Naive B cell (primary cell): ENCODE results near the gene RNF214. TPM values are rescaled to one million over a fixed set of nuclear protein-coding genes. Genes with fewer than 3 reads are reported as not detected.
A peak's percentile ranks its signal among the peaks of the same experiment; 100 is the strongest.

Experiments used
- ATAC-seq, 2 donors: fragments of 150-1000 bp; cut with Tn5 transposase; 2 replicates each; pipeline ENCODE4 v1.10.0; 2021; ENCODE audit warnings: low read depth in 2 of 2, mild to moderate bottlenecking in 2 of 2, moderate library complexity in 2 of 2
- DNase-seq: peaks from one replicate; pipeline ENCODE4 v3.0.0; 2022
- H3K27ac Mint-ChIP-seq, 6 donors: one replicate each; pipeline ENCODE4 v1.8.0; 2020 to 2022; ENCODE audit warnings: mild to moderate bottlenecking in 6 of 6, mixed read lengths in 6 of 6, moderate library complexity in 5 of 6, inconsistent platforms in 2 of 6
- H3K27me3 Mint-ChIP-seq, 3 donors: one replicate each; pipeline ENCODE4 v1.8.0; 2021 to 2022; ENCODE audit warnings: mixed read lengths in 3 of 3, mild to moderate bottlenecking in 1 of 3
- H3K36me3 Mint-ChIP-seq, 2 donors: one replicate each; pipeline ENCODE4 v1.8.0; 2020 to 2022; ENCODE audit warnings: mixed read lengths in 2 of 2, inconsistent platforms in 1 of 2, mild to moderate bottlenecking in 1 of 2
- H3K4me1 Mint-ChIP-seq, 3 donors: one replicate each; pipeline ENCODE4 v1.8.0; 2020 to 2022; ENCODE audit warnings: mixed read lengths in 3 of 3, inconsistent platforms in 1 of 3, mild to moderate bottlenecking in 1 of 3, moderate library complexity in 1 of 3
- H3K4me3 Mint-ChIP-seq, 8 donors: one replicate each; pipeline ENCODE4 v1.8.0; 2020 to 2022; ENCODE audit warnings: mild to moderate bottlenecking in 8 of 8, mixed read lengths in 8 of 8, moderate library complexity in 8 of 8, inconsistent platforms in 2 of 8
- H3K9me3 Mint-ChIP-seq, 7 donors: one replicate each; pipeline ENCODE4 v1.8.0; 2020 to 2022; ENCODE audit warnings: mixed read lengths in 7 of 7, mild to moderate bottlenecking in 5 of 7, inconsistent platforms in 2 of 7, moderate library complexity in 1 of 7
- polyA plus RNA-seq, 6 donors: library from polyadenylated mRNA; unstranded; fragments of 300-500 nt; fragmentation: Illumina TruSeq; gene quantifications; one replicate each; pipeline ENCODE4 v1.2.3, GENCODE V29; 2021; ENCODE audit warnings: low read depth in 6 of 6

RNF214 gene
- polyA plus RNA-seq, 6 donors from 2014 or later = 1.4 to 15.5 (median 13.4) TPM

DNA sequence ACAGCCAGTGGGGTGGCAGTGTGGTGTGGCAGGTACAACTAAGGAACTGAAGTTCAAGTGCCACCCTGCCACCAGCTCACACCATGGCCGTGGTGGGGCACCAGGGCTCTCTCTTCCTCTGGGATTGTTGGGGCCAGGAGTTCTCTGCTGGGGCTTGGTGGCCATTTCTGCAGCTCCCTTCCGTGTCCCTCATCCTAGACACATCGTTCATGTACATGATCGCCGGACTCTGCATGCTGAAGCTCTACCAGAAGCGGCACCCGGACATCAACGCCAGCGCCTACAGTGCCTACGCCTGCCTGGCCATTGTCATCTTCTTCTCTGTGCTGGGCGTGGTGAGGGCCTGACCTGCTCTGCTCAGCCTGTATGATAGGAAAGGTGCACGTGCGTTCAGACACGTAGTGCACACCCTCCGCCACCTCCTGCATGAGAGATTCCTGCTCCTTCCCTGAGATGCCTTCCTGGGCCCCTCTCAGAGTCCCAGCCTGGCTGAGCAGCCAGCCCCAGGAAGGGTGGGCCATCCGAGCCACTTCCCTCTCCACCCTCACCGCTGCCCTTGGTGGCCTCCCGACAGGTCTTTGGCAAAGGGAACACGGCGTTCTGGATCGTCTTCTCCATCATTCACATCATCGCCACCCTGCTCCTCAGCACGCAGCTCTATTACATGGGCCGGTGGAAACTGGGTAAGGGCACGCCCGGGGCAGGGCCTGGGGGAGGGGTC is 40.6 kb upstream of the RNF214 start:
- H3K4me3 Mint-ChIP-seq = peak overlapping the region in 1 of 8 donors; percentile 56
- peaks cover 42 to 70% (median 62%) of the 10 kb centered on the region in 3 donors for H3K4me1 Mint-ChIP-seq
- H3K36me3 Mint-ChIP-seq = peaks cover 14% of the 10 kb centered on the region in 2 donors
- ATAC-seq = no peak
- no peak for DNase-seq
- no peaks in the 10 kb centered on the region for H3K9me3 Mint-ChIP-seq
- H3K27ac Mint-ChIP-seq = peak overlapping the region in 3 of 6 donors; percentile 67 to 94 (median 87)
- no peaks in the 10 kb centered on the region for H3K27me3 Mint-ChIP-seq

DNA sequence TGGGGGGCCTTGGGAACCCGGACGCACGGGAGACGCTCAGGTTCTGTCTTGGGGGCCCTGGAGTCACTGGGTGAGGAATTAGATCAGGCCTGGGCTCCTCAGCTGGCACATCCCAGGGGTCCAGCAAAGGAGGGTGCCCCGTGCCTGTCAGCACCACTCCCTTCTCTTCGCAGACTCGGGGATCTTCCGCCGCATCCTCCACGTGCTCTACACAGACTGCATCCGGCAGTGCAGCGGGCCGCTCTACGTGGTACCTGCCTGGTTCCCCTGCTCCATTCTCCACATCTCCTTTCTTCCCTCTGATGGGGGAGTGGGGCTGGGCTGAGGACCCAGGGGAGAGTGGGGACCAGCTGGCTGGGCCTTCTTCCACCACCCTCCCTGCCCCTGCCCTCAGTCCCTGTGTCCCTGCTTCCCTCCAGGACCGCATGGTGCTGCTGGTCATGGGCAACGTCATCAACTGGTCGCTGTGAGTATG is 40.0 kb upstream of the RNF214 start:
- peak overlapping the region in 1 of 8 donors; percentile 42 for H3K4me3 Mint-ChIP-seq
- no peak for DNase-seq
- no peaks in the 10 kb centered on the region for H3K27me3 Mint-ChIP-seq
- peaks cover 37 to 67% (median 61%) of the 10 kb centered on the region in 3 donors for H3K4me1 Mint-ChIP-seq
- H3K36me3 Mint-ChIP-seq = peaks cover 13 to 16% of the 10 kb centered on the region in 2 donors
- H3K9me3 Mint-ChIP-seq = no peaks in the 10 kb centered on the region
- no peak for ATAC-seq
- H3K27ac Mint-ChIP-seq = peak overlapping the region in 3 of 6 donors; percentile 79 to 94 (median 87)

DNA sequence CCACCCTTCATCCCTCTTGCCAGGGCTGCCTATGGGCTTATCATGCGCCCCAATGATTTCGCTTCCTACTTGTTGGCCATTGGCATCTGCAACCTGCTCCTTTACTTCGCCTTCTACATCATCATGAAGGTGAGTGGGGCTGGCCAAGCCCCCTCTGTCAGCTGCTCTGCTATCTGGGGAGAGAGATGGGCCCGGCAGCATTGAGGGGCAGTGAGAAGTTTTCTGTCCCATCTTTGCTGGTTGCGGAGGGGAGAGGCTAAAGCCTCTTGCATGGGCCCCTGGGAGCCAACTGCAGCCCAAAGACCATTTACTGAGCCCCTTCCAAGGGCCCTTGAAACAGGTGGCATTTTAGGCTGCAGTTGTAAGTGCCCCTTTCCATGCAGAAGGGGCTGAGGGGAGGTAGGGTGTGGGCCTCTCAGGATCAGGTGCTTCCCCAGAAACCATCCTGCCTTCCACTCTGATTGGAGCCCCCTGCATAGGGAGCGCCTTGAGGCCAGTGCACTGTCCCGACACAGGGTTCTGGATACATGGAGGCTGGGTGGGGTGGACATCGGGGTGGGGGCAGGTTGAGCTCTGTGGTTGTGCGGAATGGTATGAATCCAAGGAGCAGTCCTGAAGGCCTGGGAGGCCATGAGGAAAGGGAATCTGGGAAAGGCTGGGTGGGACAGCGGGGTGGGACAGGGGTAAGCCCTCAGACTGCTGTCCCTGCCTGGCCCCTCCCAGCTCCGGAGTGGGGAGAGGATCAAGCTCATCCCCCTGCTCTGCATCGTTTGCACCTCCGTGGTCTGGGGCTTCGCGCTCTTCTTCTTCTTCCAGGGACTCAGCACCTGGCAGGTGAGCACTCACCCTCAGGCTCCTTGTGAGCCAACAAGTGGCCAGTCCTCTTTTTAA is 39.1 kb upstream of the RNF214 start:
- ATAC-seq (no peak), DNase-seq (no peak)
- Mint-ChIP-seq H3K36me3 (peaks cover 9 to 20% of the 10 kb centered on the region in 2 donors), H3K27ac (peak overlapping the region; percentile 38 to 95 (median 84)), H3K27me3 (no peaks in the 10 kb centered on the region), H3K4me3 (peak overlapping the region in 3 of 8 donors; percentile 25 to 52 (median 45)), H3K9me3 (no peaks in the 10 kb centered on the region), H3K4me1 (peaks cover 39 to 67% (median 61%) of the 10 kb centered on the region in 3 donors)

DNA sequence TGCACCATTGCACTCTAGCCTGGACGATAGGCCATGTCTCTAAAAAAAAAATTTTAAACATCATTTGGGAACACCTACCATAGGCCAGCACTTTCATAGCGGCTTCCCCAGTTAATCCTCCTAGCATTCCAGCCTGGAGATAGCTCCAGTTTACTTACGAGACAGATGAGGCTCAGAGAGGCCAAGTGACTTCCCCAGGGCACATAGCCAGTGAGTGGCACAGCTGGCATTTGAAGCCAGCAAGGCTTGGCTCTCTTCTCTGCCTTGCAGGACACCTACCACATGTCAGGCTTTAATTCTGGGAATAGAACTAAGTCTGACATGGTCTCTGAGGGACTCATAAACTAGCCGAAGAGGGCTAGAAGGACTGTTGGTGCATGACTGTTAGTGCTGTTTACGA is 38.2 kb upstream of the RNF214 start:
- ATAC-seq (no peak), DNase-seq (no peak)
- H3K9me3 Mint-ChIP-seq = no peaks in the 10 kb centered on the region
- H3K27me3 Mint-ChIP-seq = no peaks in the 10 kb centered on the region
- H3K27ac Mint-ChIP-seq = peak overlapping the region in 3 of 6 donors; percentile 49 to 66 (median 56)
- H3K4me1 Mint-ChIP-seq = peaks cover 33 to 62% (median 57%) of the 10 kb centered on the region in 3 donors
- no peak overlapping the region for H3K4me3 Mint-ChIP-seq
- H3K36me3 Mint-ChIP-seq = peaks cover 9 to 18% of the 10 kb centered on the region in 2 donors

DNA sequence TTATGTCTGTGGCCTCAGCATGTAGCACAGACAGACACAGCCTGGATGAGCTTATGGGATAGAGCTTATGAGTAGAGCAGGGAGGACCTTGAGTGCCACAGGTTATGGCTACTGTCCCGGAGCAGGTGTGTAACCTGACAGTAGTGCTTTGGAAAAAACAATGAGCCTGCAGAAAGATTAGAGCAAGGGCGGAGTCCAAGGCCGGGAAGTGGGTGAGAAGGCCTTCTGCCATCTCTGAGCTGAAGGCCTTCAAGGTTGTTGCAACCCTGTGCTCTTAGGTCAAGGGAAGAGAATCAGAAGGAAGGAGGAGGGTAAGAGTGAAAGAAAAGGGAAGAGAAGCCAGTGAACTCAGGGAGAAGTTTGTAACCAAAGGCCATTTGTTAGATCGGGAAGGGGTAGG is 37.2 kb upstream of the RNF214 start:
- Mint-ChIP-seq H3K4me3 (no peak overlapping the region), H3K27ac (peak overlapping the region in 5 of 6 donors; percentile 51 to 91 (median 89)), H3K36me3 (peaks cover 9 to 16% of the 10 kb centered on the region in 2 donors), H3K4me1 (peaks cover 26 to 52% (median 48%) of the 10 kb centered on the region in 3 donors), H3K27me3 (no peaks in the 10 kb centered on the region), H3K9me3 (no peaks in the 10 kb centered on the region)
- ATAC-seq (no peak), DNase-seq (no peak)

DNA sequence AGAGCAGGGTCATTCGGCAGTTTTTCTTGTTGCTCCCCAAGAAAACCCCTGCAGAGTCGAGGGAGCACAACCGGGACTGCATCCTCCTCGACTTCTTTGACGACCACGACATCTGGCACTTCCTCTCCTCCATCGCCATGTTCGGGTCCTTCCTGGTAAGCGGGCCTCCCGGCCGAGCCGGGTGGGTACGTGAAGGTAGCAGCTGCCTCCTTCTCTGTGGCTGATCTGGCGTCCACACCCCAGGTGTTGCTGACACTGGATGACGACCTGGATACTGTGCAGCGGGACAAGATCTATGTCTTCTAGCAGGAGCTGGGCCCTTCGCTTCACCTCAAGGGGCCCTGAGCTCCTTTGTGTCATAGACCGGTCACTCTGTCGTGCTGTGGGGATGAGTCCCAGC is 36.7 kb upstream of the RNF214 start:
- Mint-ChIP-seq H3K4me3 (no peak overlapping the region), H3K9me3 (no peaks in the 10 kb centered on the region), H3K27ac (peak overlapping the region in 4 of 6 donors; percentile 13 to 91 (median 78)), H3K27me3 (no peaks in the 10 kb centered on the region), H3K4me1 (peaks cover 24 to 51% (median 48%) of the 10 kb centered on the region in 3 donors), H3K36me3 (peaks cover 9 to 16% of the 10 kb centered on the region in 2 donors)
- DNase-seq (no peak), ATAC-seq (no peak)

DNA sequence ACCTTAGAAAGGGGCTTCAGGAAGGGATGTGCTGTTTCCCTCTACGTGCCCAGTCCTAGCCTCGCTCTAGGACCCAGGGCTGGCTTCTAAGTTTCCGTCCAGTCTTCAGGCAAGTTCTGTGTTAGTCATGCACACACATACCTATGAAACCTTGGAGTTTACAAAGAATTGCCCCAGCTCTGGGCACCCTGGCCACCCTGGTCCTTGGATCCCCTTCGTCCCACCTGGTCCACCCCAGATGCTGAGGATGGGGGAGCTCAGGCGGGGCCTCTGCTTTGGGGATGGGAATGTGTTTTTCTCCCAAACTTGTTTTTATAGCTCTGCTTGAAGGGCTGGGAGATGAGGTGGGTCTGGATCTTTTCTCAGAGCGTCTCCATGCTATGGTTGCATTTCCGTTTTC is 35.5 kb upstream of the RNF214 start:
- peaks cover 27 to 55% (median 44%) of the 10 kb centered on the region in 3 donors for H3K4me1 Mint-ChIP-seq
- ATAC-seq (no peak), DNase-seq (no peak)
- no peaks in the 10 kb centered on the region for H3K27me3 Mint-ChIP-seq
- peaks cover 9 to 16% of the 10 kb centered on the region in 2 donors for H3K36me3 Mint-ChIP-seq
- H3K4me3 Mint-ChIP-seq = peak overlapping the region in 1 of 8 donors; percentile 53
- no peaks in the 10 kb centered on the region for H3K9me3 Mint-ChIP-seq
- no peak overlapping the region for H3K27ac Mint-ChIP-seq

DNA sequence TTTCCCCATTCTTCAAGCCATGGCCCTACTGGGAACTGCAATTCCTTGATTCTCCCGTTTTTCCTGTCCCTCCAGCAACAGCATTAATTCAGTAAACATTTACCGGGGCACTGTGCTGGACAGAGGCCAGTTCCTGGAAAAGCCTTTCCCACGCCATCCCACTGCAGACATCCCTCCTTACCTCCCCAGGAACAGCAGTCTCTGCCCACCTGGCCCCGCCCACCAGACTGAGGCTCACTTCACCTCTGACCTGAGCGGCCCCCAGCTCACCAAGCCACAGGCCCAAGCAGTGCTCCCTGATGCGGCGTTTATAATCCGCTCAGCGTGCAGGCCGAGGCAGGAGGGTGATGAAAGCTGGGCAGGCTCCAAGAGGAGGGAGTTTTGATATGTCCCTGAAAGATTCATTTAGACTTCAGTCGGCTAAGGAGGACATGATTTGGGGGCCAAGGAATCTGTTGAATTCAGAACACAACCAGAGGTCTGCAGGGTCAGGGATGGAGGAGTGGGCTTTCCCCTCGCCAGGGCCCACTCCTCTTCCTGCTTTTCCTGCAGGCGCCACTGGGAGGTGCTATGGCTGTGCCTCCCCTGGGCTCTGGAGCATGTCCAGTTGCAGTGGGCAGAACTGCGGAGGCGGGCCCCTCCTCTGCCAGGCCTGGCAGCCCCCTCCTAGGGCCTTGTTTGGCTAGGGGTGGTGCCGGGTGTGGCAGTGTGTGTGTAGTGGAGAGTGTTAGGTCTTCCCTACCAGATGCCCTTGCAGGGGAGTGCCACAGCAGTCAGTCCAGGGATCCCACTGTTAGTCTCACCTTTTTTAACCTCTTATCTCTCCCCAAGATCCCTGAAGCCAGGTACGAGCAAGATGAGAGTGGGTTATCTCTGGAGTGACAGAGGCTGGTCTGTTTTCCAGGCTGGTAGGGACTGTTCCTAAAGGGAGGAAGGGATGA is 34.7 kb upstream of the RNF214 start:
- DNase-seq (no peak), ATAC-seq (peak; percentile 23 to 24)
- Mint-ChIP-seq H3K36me3 (peaks cover 9 to 15% of the 10 kb centered on the region in 2 donors), H3K27me3 (no peaks in the 10 kb centered on the region), H3K4me1 (peaks cover 27 to 47% (median 44%) of the 10 kb centered on the region in 3 donors), H3K9me3 (no peaks in the 10 kb centered on the region), H3K4me3 (peak overlapping the region in 1 of 8 donors; percentile 15), H3K27ac (peak overlapping the region in 5 of 6 donors; percentile 61 to 84 (median 82))

DNA sequence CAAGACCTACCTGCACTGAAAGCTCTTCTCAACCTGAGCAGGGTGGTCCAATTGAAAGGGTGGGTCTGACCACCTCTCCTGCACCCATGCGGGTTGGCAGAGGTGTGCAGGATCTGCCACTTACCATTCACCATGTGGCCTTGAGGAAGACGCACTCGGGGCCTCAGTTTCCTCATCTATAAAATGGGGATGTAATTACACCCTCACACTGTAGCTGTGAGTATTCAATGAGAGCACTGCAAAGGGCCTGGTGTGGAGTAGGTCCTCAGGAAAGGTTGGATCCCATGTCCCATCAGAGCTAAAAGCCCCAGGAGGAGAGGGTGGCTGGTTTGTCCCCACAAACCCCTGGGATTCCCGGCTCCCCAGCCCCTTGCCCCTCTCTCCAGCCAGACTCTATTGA is 33.9 kb upstream of the RNF214 start:
- peak overlapping the region in 1 of 8 donors; percentile 30 for H3K4me3 Mint-ChIP-seq

DNA sequence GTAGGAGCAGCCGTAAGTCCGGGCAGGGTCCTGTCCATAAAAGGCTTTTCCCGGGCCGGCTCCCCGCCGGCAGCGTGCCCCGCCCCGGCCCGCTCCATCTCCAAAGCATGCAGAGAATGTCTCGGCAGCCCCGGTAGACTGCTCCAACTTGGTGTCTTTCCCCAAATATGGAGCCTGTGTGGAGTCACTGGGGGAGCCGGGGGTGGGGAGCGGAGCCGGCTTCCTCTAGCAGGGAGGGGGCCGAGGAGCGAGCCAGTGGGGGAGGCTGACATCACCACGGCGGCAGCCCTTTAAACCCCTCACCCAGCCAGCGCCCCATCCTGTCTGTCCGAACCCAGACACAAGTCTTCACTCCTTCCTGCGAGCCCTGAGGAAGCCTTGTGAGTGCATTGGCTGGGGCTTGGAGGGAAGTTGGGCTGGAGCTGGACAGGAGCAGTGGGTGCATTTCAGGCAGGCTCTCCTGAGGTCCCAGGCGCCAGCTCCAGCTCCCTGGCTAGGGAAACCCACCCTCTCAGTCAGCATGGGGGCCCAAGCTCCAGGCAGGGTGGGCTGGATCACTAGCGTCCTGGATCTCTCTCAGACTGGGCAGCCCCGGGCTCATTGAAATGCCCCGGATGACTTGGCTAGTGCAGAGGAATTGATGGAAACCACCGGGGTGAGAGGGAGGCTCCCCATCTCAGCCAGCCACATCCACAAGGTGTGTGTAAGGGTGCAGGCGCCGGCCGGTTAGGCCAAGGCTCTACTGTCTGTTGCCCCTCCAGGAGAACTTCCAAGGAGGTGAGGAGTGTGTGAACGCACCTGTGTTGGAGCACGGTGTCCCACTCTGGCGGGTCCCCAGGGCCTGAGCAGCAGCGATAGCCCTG is 33.2 kb upstream of the RNF214 start, which contains the start of gene TAGLN:
Gene TAGLN, plus strand, starts transcription at position 318 of the 863 bp plus-strand sequence. CDS start 3,644 bp downstream, outside the sequence.
- ATAC-seq = no peak
- H3K27ac Mint-ChIP-seq = peak within 1 kb of the TSS; percentile 12 to 88 (median 50)
- H3K27me3 Mint-ChIP-seq = no peaks in the 10 kb centered on the region
- H3K4me3 Mint-ChIP-seq = peak within 1 kb of the TSS in 3 of 8 donors; percentile 15 to 47 (median 30)
- peaks cover 24 to 43% (median 40%) of the 10 kb centered on the region in 3 donors for H3K4me1 Mint-ChIP-seq
- no peak for DNase-seq
- no peaks in the 10 kb centered on the region for H3K9me3 Mint-ChIP-seq
- peaks cover 9 to 11% of the 10 kb centered on the region in 2 donors for H3K36me3 Mint-ChIP-seq

More for the DNA sequence above, 33.9 kb upstream of the RNF214 start:
- H3K9me3 Mint-ChIP-seq = no peaks in the 10 kb centered on the region
- H3K27me3 Mint-ChIP-seq = no peaks in the 10 kb centered on the region
- H3K27ac Mint-ChIP-seq = peak overlapping the region in 3 of 6 donors; percentile 7 to 61 (median 37)
- peaks cover 24 to 41% (median 41%) of the 10 kb centered on the region in 3 donors for H3K4me1 Mint-ChIP-seq
- no peak for DNase-seq
- ATAC-seq = no peak
- peaks cover 9 to 11% of the 10 kb centered on the region in 2 donors for H3K36me3 Mint-ChIP-seq

DNA sequence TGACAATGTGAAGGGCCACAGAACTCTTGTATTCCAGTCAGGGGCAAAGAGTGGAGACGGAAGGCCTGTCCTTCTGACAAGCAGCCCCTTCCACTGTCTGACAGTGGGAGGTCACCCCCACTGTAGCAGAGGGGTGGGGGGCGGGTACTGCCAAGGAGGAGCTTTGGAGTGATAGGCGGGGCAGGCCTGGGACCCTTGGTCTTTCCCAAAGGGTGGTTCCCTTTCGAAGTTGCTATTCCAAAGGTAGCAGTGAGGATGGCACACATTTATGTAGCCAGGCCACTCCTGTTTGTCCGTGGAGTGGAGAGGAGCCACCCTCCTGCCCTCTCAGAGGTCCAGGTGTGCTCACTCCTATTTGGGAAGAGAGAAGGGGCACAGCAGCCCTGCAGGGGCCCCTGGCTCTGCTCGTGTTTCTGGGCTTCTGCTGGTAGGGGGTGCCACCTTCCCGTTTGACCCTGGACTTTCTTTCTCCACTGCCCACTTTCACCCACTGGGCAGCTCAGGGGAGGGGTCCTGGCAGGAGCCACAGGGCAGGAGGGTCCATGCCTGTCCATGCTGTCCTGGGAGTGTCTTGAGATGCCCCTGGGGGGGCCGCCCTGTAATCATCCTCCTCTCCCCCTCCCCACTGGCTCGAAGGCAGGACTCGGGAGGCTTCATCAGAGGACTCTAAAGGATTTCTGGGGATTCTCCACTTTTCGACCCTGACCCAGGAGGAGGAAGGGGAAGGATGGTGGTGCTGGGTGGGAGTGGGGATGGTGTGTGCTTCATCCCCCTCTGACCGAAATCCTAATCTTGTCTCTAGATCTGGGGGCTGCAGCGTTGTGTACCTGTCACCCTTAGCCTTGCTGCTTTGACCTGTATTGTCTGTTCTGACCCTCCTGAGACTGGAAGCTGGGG is 32.3 kb upstream of the RNF214 start:
- H3K27ac Mint-ChIP-seq = peak overlapping the region in 3 of 6 donors; percentile 39 to 88 (median 61)
- no peak for DNase-seq
- peaks cover 14 to 17% of the 10 kb centered on the region in 2 donors for H3K36me3 Mint-ChIP-seq
- H3K27me3 Mint-ChIP-seq = no peaks in the 10 kb centered on the region
- H3K9me3 Mint-ChIP-seq = no peaks in the 10 kb centered on the region
- ATAC-seq = no peak
- peaks cover 25 to 45% (median 38%) of the 10 kb centered on the region in 3 donors for H3K4me1 Mint-ChIP-seq
- H3K4me3 Mint-ChIP-seq = peak overlapping the region in 1 of 8 donors; percentile 47
